NT2/D1 (cell line): ENCODE results near the gene CA14.

ENCODE experiments used
- YY1 ChIP-seq: IDR thresholded peaks from 2 replicates; pipeline ENCODE4 v1.6.1; 2011; ENCODE audit not compliant: insufficient read length, insufficient read depth
- ZNF274 ChIP-seq: IDR thresholded peaks from 2 replicates; pipeline ENCODE4 v1.6.1; 2011; ENCODE audit warnings: mild to moderate bottlenecking, low read depth, low read length

DNA sequence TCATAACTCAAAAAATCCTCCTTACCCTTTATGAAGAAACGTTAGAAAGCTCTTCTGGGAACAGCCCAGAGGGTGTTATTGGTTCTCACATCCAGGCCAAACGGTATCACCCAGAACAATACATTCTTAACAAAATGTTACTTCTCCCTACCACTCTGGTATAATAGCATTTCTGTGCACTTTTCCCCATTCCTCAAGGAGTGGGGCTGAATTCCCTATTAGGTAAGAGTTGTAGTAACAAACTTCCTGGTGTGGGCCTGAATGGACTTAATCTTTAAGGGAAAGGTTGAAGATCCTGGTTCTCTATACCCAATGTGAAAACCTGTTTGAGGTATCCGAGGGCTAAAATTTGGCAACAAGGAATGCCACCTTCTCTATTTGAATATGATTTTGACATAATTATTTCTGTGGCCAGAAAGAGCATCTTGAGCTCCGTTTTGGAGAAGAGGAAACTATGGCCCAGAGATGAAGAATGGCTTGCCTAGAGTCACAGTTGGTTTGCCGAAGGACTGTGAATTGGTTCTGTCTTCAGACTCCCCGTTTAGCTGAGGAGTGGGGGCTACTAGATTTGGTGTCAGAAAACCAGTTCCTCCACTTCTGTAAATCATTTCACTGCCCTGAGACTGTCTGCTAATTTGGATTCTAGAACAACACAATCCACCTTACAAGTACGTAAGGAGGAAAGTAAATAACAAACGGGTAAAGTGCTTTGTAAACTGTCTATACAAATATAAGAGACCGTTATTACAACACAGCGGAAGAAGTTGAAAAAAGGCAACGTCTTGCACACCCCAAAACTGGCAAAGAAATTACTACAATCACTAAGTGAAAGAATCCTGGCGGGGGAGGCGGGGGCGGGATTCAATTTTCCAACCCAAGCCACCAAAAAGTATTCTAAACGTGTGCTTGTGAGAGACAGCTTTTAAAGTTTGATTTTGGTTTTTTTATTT is 23.9 kb upstream of the CA14 start:
- TF ChIP-seq YY1 (no peak), ZNF274 (no peak)
